ENCODE measurements around the gene C22orf23.

C22orf23 gene

DNA sequence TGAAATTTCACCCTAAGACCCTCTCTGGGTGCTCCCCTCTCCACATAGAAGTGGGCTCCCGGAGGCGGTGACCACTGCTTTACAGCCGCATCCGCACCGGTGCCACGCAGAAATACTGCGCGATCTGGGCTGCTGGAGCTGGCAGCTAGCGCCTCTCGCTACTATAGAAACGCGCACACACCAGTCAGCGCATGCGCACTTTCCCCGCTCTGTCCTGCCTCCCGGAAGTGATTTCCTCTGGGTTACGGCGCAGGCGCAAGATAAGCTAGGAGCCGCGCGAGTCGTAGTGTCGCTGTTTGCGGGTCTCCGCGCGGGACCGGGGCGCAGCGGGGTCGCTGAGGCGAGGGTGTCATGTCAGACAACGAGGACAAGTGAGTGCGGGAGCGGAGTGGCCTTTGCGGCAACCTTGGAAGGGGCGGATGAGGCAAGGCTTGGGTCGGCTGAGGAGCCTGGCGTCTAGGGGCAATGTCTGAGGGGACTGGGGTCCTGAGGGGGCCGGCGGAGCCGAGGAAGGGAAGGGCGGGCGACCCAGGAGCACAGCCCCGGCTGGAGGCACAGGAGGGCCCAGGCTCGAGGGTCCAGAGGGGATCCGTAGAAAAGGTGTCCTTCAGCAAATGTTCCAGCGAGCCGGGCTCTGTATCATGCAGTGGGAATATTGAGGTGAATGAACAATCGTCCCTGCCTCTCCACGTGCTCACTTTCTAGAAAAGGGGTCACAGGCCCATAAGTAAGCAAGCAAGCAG is at the start of gene C22orf23, which contains the start of gene POLR2F:
Gene C22orf23 (minus strand): TSS at position 165 of the 743 bp plus-strand sequence. CDS start 452 bp downstream, outside the sequence.
Gene POLR2F (plus strand): TSS at position 263 of the 743 bp plus-strand sequence. CDS start 89 bp downstream, at position 352.
- peak; percentile 85 for DNase-seq

DNA sequence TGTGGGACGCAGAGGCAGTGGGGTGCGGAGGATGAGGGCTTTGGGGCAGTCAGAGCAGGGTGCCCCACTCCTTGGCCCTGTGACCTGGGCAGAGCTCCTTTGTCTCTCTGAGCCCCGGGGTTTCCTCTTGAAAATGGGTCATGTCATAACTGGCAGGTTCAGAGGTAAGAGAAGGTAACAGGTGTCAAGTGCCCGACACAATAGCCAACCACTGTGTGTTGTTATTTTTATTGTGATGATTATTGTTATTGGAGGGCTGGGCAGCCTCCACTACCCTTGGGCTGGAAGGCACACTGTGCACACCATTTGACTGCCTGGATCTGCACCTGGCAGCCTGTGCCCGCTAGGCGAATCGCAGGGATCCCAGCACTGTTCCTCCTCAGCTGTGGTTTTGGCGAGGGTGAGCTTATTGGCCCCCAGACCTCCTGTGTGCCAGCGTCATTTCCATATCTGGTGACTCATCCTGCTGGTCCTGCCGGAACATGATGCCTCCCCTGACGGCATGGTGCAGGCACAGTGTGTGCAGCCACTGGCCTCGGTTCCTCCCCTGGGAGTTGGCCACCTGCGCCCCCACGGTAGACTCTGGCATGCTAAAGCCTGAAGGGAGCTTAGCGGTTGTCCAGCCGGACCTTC is 46.4 kb upstream of the C22orf23 start:
- peak; percentile 35 for DNase-seq

DNA sequence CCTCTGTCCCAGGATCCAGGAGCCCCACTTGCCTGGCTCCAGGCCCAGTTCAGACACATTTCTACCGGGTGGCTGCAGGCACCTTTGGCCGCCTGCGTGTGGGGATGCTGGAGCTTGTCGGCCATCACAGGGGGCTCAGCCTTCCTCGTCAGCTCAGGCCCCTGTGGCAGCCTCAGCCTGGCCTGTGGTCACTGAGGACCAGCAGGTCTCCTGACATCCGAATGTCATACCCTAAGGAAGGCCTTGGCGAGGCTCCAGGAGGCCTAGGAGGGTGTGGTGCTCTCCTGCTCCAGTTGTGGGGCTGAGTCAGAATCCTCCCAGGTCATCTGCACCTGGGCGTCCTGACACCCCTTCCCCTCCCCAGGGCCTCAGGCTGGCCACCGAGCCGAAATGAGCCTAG is 45.8 kb upstream of the C22orf23 start:
- no peak for DNase-seq

DNA sequence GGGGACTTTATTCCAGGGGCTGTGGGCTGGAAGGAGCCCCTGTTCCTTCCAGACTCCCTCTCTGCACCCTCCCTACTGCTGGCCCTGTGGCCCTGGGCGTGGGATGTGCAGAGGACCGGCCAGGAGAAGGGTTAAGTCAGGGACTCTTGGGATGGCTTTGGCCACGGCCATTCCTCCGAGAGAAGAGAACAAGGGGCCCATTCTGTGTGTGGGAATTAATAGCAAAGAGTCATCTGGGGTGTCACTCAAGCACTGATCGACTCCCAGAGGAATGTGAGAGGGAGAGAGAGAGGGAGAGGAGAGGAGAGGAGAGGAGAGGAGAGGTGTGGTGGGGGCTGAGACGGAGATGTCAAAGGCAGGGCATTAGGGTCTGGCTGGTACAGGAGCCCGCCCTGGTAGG is 45.1 kb upstream of the C22orf23 start:
- no peak for DNase-seq

DNA sequence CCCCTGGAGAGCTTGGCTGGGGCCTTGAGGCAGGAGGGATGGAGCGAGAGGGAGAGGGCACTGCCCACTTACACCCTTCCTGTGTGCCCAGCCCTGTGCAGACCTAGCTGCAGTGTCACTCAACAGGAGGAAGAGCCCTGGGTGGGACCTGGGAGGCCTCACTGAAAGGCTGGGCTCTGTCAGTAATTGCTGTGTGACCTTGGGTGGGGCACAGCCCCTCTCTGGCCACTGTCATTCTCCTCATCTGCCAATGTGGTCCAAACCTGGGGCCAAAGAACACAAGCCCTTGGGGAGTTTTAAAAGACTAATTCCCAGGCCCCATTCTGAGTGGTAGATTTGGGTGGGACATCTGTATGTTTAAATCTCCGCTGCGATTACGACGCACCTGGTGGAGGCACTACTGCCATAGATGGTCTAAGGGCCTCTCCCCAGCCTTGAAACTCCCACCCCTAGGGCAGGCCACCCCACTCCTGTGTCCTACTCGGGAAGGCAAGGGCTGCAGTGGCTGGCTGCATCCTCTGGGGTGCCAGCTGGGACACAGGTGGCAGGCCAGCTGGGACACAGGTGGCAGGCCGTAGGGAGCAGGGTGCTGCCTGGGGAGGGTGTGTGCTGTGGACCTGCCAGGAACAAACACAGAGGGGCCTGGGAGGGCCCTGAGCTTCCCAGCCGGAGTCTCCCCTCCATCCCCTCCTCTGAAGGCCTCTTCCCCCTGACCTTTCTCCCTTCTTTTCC is 43.3 kb upstream of the C22orf23 start:
- peak; percentile 1 for DNase-seq

DNA sequence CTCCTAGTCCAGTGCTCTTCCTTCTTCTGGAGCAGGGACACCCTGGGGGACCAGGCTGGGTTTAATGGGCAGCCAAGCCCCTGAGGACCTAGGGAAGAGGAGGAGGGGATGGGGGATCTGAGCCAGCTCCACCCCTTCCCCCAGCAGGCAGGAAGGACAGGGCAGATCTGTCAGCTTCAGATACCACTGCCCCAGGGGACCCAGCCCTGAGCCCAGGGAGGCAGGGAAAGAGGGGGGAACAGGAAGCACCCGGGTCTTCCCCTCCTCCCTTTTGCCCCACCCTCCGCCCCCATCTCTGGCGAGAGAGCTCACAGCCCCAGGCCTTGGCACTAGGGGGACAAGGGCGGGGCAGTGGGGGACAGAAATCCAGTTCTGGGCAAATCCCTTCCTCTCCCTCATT is 42.7 kb upstream of the C22orf23 start:
- no peak for DNase-seq

DNA sequence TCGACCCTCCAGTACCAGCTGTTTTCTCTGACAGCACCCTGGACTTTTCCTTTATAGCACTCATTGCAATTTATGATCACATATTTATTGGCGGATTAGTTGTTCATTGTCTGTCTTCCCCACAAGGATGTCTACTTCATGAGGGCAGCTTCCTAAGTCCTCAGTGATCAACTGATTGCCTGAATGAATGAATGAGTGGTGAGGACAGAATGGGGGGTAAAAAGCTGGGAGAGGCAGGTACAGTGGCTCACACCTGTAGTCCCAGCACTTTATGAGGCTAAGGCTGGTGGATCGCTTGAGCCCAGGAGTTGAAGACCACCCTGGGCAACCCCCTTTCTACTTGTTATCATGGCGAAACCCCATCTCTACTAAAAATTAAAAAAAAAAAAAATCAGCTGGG is 42.1 kb upstream of the C22orf23 start:
- DNase-seq, result no peak

DNA sequence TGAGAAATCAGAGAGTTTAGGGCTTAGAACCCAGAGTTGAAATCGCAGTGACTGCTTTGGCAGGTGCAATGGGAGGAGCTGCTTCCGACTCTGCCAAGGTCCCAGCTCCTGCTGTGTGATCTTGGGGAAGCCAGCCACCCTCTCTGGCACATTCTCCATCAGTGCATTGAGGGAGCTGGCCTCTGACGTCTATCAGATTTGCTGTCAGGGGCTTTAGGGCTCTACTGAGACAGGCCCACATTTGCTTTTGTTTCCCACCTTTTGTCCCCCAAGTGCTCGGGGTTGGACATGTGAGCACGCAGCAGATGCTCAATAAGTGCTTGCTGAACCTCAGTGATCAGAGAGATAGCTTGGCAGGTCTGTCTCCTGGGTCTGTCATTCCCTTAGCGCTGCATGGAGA is 41.6 kb upstream of the C22orf23 start:
- no peak for DNase-seq

DNA sequence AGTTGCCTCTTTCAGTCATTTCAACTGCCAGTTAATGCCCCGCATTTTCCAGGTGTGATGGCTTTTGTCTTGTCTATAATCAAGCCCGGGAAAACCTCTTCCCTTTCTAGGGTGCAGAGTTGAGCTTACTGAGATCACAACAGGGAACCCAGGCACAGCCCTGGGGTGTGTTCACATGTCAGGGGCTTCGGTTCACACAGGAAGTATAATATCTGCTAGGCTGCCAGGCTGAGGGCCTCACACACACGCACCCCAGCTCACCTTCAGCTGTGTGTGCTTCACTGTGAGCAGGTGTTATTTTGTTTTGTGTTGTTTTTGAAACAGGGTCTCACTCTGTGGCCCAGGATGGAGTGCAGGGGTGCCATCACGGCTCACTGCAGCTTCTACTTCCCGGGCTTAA is 40.6 kb upstream of the C22orf23 start:
- DNase-seq, result no peak

DNA sequence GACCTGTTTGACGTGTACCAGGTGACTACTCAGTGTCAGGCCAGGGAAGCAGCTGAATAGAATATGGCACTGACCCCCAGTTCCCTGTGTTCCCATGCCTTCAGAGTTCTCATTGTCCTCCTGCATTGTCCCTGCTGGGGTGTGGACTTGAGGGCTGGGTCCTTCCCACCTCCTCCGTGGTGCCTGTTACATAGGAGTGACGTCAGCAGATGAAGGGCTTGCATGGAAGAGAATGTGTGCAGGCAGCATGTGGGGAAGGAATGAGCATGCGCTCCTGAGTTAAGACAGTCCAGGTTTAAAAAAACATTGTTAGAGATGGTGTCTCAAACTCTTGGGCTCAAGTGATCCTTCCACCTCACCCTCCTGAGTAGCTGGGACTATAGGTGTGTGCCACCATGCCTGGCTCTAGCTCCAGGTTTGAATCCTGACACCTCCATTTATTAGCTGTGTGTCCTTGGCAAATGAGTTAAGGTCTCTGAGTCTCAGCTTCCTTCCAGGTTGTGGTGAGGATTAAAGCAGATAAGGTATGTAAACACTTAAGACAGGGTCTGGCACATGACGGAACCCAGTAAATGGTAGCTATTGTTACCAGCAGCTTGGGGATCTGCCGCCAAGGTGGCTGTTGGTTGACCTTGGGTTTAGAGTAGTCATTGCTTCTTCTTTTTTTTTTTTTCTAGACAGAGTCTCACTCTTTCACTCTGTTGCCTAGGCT is 38.5 kb upstream of the C22orf23 start:
- DNase-seq, result no peak

DNA sequence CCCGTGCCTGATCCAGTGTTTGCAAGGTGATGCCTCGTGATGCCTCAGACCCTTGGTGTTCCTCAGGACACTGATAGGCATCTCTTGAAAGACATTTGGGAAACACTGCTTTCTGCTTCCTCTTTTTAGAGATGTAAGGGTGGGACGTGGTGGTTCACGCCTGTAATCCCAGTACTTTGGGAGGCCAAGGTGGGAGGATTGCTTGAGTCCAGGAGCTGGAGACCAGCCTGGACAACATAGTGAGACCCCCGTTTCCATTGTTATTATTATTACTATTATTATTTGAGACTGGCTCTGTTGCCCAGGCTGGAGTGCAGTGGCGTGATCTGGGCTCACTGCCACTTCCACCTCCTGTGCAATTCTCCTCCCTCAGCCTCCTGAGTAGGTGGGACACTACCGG is 37.5 kb upstream of the C22orf23 start:
- DNase-seq, result no peak

DNA sequence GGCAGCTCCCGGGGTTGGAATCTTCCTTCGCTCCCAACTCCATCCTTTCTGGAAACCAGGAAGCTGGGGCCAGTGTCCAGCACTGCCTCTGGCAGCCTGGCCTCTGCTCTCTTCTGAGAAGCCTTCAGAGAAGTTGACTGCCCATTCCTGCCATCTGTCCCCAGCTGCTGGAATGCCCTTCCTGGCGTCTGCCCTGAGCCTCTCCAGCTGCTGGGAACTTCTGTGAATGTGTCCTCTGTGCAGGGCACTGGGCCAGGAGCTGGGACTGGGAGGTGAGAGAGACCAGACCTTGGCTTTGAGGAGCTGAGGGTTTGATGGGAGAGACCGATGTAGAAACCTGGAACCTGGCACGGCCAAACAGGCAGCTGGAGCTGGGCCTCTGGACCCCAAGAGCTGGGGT is 36.9 kb upstream of the C22orf23 start:
- DNase-seq, result no peak

DNA sequence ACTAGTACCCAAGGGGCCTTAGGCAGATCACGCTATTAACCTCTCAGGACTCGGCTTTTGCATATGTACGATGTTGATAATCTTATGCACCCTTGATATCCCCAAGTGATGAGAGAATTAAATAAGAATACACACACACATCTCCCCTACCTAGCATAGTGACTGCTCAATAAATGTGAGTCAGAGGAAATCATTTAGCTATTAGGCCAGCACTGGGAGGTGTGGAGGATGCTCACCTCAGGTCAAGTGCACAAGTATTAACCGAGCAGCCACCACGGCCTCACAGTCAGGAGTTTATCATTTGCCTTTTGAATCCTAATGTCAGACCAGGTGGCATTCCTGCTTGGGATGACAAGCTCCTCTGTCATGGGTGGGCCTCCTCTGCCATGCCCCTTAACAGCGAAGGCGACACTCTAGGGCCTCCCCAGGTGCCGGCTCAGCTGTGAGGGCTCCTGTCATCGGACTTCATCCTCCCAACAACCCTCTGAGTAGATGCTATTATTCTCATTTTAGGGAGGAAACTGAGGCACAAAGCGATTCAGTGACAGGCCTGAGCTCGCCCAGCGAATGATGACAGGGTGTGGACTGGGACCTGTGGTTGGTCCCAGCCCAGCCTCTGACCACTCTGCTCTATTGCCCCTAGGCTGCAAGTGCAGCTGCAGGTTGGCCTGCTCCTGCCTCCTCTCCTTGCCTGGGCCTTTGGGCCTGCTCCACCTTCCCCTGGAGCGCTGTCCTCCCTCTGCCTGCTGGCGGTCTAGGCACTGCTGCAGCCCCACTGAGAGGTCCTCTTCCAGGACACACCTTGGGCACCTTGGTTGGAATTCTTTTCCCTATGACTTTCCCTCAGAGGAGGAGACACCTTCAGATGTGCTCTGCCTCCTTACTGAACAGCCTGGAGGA is 36.0 kb upstream of the C22orf23 start:
- no peak for DNase-seq

DNA sequence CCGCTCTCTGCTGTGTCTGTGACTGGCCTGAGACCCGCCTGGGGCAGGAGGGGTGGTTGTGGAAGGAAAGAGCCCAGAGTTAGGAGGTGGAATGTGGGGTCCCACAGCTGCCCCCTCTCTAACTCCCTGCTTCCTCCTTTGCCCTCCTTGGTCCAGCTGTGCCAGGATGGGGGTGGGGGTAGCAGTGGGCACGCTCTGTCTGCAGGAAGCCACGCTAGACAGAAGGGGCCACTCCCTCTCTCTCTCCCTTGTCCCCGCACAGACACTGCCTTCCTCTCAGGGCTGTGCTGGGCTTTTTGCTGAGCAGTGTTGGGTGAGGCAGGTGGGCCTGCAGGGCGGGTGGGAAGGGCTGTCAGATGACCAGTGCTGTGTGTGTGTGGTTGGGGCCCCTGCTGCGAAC is 33.0 kb upstream of the C22orf23 start:
- no peak for DNase-seq

DNA sequence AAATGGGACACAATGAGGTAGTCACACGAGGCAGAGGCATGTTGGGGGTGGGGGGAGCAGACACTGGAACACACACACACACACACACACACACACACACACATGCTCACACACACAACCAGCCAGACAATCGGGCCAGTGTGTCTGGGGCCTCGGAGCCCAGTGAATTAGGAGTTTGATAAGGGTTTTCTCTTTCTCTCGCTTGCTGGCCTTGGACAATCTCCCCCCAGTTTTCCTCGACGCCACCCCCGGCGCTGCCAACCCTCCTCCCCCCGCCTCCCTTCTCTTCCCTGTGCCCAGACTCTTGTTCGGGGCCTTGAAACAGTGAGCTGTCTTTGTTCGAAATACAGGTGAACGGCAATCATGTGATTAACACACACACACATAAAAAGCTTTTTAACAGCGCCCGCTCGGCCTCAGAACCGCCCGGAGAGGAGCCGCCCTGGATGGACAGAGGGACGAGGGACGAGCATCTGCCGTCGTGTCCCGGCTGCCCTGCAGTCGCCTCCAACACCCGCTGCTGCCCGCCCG is 32.4 kb upstream of the C22orf23 start:
- DNase-seq, result no peak

DNA sequence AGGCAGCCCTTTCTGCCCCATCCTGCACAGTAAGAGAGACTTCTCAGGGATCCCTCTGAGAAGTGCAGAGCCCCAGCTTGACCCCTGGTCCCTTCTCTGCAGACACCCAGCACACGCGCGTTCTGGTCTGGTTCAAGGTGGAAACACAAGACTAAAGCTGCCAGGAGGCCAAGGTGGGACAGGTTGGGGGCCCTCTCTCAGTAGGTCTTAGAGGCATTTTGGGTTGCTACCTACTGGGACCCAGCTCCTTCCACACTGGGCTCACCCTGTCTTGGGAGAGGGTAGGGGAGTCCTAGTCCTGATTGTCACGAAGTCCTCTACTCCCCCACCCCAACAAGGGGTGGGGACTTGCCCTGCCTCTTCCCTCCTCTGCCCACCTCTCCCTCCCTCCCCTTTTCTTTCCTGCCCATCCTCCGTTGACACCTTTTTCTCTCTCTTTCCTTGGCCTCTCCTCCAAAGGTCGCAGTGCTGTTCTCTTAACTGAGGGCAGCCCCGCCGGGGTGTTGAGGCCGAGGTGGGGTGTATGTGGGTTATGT is 31.7 kb upstream of the C22orf23 start:
- DNase-seq, result no peak

DNA sequence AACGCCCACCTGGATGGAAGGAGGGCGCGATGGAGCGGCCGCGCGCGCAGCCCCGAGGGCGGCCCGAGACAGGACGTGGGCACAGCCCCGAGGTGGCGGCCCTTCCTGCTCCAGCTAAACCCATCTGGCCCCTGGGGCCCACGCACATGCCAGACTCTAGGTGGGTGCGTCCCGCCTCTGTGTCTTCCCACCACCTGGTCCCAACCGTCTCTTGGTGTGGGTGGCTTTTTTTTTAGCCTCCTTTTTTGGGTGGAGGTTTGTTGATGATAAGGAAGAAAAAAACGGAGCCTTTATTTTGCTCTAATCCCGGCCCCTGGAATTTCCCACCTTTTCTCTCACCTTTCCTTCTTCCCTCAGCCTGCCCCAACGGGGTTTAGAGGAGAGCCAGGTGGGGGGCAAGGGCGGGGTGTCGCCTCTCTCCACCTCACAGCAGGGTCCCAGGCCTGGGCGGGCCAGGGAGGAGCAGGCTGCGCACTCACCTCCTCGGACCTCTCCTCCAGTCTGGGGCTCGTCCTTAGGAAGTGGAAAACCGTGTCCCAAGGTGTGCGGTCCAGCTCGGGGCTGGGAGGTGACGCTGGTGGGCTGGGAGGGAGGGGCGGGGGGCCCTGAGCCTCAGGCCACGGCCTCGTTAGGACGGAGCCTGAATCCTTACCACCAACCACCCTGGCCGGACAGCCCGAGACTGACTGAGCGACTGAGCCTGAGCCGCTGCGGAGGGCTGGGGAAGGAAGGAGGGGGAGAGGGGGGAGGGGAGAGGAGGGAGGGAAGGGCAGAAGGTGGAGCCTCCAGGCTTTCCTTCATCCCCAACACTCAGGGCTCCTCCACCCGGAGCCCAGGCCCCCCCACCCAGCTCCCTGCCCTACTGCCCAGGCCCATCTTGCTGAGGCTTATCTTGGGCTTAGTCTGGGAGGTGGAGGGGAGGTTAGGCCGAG is 30.7 kb upstream of the C22orf23 start, which contains the start of gene SOX10:
Gene SOX10 (minus strand): TSS at position 696 of the 932 bp plus-strand sequence. CDS start 771 bp downstream, outside the sequence.
- no peak for DNase-seq

DNA sequence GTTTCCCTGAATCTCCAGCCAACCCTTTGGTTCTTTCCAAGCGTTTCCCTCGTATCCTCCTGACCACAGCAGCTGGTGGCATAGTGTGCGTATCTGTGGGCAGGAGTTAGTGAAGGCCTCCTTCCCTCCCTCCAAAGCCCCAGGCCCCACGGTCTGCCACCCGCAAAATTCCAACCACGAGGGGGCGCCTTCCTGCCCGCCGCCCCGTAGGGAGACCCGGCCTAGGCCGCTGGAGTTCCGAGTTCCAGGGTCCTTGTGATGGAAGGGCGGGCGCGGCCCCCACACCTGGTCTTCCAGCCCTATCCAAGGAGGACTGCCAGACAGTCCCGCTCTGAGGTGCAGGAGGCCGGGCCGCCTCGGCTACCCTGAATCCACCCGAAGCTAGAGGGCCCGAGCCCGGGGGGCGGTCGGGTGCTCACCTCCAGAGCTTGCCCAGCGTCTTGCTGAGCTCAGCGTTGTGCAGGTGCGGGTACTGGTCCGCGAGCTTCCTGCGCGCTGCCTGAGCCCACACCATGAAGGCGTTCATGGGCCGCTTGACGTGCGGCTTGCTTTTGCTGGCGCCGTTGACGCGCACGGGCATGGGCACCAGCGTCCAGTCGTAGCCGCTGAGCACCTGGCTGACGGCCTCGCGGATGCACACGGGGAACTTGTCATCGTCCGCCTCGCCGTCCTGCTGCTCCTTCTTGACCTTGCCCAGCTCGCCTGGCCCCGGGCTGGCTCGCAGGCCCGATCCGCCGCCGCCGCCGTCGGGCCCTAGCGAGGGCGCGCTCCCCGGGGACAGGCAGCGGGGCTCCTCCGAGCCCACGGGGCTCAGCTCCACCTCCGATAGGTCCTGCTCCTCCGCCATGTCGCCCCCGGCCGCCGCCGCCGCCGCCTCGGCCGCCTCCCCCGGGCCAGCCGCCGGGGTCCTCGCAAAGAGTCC is 29.8 kb upstream of the C22orf23 start:
- no peak for DNase-seq

DNA sequence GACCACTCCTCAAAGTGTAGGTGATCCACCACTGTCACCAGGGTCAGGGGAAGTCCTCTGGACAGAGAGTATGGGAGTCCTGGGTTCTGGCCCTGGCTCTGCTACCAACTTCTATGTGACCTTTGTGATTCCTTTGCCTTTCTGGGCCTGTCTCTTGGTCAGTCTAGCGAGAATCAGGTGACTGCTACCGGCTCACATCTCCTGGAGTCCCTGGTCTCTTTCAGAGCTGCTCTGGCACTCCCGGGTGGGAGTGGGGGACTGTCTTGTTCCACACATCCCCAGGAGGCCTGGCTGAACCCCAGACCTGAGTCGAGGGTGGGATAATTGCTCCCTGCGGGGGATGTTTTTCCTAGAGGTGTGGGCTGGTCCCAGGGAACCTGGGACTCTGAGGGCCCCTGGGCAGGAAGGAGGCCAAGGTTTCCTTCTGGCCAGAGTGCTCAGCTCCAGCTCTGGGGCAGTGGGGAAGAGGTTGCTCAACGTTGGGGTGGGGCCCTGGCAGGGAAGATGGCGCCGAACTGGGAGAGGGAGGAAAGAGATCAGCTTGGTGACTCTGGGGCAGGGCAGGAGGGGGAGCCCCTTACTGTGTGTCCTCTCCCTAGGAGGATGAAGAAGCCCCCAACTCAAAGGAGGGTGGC is 28.9 kb upstream of the C22orf23 start:
- no peak for DNase-seq

All from SHP77 treated with DMSO at 0.1 percent for 48 hours (cell line).